HFFc6 (cell line): Measurements from ENCODE around the gene MAP3K10. TPM values are rescaled to one million over a fixed set of nuclear protein-coding genes. Genes with fewer than 3 reads are reported as not detected.

Experiments
- DNase-seq: peaks from one replicate; pipeline ENCODE4 v3.0.0-alpha.2; 2018
- H3K27ac Mint-ChIP-seq: 2 replicates; pipeline ENCODE4 v1.8.0; 2020; ENCODE audit warnings: mild to moderate bottlenecking, mixed read lengths
- H3K27me3 Mint-ChIP-seq: 2 replicates; pipeline ENCODE4 v1.8.0; 2021; ENCODE audit warnings: mild to moderate bottlenecking, moderate library complexity, mixed read lengths; ENCODE audit not compliant: insufficient read depth
- H3K36me3 Mint-ChIP-seq: 2 replicates; pipeline ENCODE4 v1.8.0; 2021; ENCODE audit warnings: low read depth, mixed read lengths
- H3K4me1 Mint-ChIP-seq: 2 replicates; pipeline ENCODE4 v1.8.0; 2020; ENCODE audit warnings: low read depth, mixed read lengths
- H3K4me3 Mint-ChIP-seq: 2 replicates; pipeline ENCODE4 v1.8.0; 2020; ENCODE audit warnings: mild to moderate bottlenecking, moderate library complexity, mixed read lengths
- H3K9me3 Mint-ChIP-seq: 2 replicates; pipeline ENCODE4 v1.8.0; 2020; ENCODE audit warnings: mild to moderate bottlenecking, mixed read lengths
- total RNA-seq, 6 experiments: library from RNA; stranded (reverse); fragmentation: NEBNext Ultra II Directional; extraction: Animal tissue kit (Norgen Biotek cat#: 25700); gene quantifications; 2 replicates in 1 of 6; 3 replicates in 5 of 6; pipeline ENCODE4 v1.2.3, GENCODE V29; 2021
- TF ChIP-seq, protein P1 (sequence below): fragments of 200-600 bp; sonication (generic); IDR thresholded peaks from 2 replicates; pipeline ENCODE4 v1.5.0; 2021; ENCODE audit warnings: antibody characterized with exemption, mild to moderate bottlenecking

The MAP3K10 gene
- total RNA-seq, 6 experiments from 2014 or later, result 10.7 to 14.9 (median 11.3) TPM

DNA sequence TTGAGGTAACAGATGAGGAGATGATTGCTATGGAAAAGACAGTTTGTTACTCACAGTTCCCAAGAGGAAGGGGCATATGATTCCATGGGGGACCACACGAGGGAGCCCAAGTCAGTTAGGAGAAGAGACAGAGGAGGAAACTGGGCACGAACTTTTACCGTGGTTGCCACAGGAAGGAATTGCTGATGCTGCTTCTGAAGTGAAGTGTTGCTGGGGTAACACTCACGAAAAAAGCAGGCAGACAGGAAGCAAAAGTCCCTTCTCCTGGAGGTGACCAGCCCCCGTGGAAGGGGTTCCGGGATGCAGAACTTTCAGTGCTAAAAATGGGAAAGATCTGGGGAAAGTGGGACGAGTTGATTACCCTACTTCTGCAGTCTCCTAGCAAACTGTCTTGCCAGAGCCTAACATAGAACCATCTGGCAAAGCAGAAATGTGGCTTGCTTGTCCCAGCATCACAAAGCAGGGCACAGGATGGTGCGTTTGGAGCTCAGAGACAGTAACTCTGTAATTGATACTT is 35.4 kb upstream of the MAP3K10 start:
- Mint-ChIP-seq H3K27ac (no peak overlapping the region; the same call in 1 of the 2 replicates), H3K27me3 (peaks cover 3% of the 10 kb centered on the region; the same call in 1 of the 2 replicates), H3K4me3 (peak overlapping the region; percentile 55; the same call in 1 of the 2 replicates), H3K36me3 (no peaks in the 10 kb centered on the region), H3K4me1 (peaks cover 12% of the 10 kb centered on the region), H3K9me3 (no peaks in the 10 kb centered on the region)
- DNase-seq, result peak; percentile 28
- TF ChIP-seq, protein P1, sequence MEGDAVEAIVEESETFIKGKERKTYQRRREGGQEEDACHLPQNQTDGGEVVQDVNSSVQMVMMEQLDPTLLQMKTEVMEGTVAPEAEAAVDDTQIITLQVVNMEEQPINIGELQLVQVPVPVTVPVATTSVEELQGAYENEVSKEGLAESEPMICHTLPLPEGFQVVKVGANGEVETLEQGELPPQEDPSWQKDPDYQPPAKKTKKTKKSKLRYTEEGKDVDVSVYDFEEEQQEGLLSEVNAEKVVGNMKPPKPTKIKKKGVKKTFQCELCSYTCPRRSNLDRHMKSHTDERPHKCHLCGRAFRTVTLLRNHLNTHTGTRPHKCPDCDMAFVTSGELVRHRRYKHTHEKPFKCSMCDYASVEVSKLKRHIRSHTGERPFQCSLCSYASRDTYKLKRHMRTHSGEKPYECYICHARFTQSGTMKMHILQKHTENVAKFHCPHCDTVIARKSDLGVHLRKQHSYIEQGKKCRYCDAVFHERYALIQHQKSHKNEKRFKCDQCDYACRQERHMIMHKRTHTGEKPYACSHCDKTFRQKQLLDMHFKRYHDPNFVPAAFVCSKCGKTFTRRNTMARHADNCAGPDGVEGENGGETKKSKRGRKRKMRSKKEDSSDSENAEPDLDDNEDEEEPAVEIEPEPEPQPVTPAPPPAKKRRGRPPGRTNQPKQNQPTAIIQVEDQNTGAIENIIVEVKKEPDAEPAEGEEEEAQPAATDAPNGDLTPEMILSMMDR, result peak; percentile 70

GRCh38 chr19:40157059-40157458 is 34.2 kb upstream of the MAP3K10 start:
- TF ChIP-seq, protein P1, result no peak
- Mint-ChIP-seq H3K27me3 (peaks cover 3% of the 10 kb centered on the region; the same call in 1 of the 2 replicates), H3K27ac (no peak overlapping the region), H3K4me1 (peaks cover 12% of the 10 kb centered on the region), H3K4me3 (no peak overlapping the region), H3K36me3 (no peaks in the 10 kb centered on the region), H3K9me3 (no peaks in the 10 kb centered on the region)
- no peak for DNase-seq

- Mint-ChIP-seq H3K4me3 (no peak overlapping the region), H3K9me3 (peaks cover 10% of the 10 kb centered on the region), H3K27me3 (peaks cover 12% of the 10 kb centered on the region), H3K27ac (no peak overlapping the region), H3K36me3 (no peaks in the 10 kb centered on the region), H3K4me1 (peaks cover 6% of the 10 kb centered on the region)
- DNase-seq, result no peak
- TF ChIP-seq, protein P1, result no peak
Observed at GRCh38 chr19:40159744-40160143, 31.5 kb upstream of the MAP3K10 start.

DNA sequence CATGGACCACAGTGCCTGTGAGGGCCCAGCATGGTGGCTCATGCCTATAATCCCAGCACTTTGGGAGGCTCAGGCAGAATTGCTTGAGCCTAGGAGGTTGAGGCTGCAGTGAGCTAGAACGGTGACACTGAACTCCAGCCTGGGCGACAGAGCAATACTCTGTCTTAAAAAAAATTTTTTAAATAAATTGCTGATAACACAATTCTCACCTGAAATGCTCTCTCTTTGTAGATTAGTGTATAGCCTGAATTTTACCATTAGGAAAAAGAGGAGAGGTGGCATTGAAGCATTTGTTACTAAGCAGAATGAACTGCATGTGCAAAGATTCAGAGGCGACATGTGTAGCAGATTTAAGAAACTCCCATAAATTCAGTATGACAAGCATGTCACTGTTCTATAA is 29.1 kb upstream of the MAP3K10 start:
- H3K27ac Mint-ChIP-seq, result no peak overlapping the region
- H3K4me3 Mint-ChIP-seq, result no peak overlapping the region
- DNase-seq, result no peak
- H3K9me3 Mint-ChIP-seq, result peaks cover 10% of the 10 kb centered on the region
- peaks cover 10% of the 10 kb centered on the region for H3K27me3 Mint-ChIP-seq
- peaks cover 7% of the 10 kb centered on the region for H3K4me1 Mint-ChIP-seq
- H3K36me3 Mint-ChIP-seq, result no peaks in the 10 kb centered on the region
- TF ChIP-seq, protein P1, result no peak

DNA sequence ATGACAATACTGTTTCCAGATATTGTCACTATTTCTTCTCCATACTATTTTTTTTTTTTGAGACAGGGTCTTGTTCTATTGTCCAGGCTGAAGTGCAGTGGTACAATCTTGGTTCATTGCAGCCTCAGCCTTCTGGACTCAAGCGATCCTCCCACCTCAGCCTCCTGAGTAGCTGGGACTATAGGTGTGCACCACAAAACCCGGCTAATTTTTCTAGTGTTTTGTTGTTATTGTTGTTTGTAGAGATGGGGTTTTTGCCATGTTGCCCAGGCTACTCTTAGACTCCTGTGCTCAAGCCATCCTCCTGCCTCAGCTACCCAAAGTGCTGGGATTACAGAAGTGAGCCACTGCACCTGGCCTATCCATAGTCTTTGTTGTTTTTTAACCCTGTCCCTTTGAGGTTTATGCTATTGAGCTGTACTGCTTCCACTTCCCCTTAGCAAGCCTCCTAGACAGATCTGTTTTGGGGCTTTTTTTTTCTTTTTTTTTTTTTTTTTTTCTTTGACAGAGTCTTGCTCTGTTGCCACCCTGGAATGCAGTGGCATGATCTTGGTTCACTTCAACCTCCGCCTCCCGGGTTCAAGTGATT is 27.6 kb upstream of the MAP3K10 start:
- Mint-ChIP-seq H3K27ac (peak overlapping the region; percentile 7; the same call in 1 of the 2 replicates), H3K27me3 (peaks cover 12% of the 10 kb centered on the region), H3K4me1 (peaks cover 7% of the 10 kb centered on the region), H3K36me3 (no peaks in the 10 kb centered on the region), H3K4me3 (0 out of 2 replicates have a peak overlapping the region, but pooled peaks have one; percentile 41), H3K9me3 (peaks cover 10% of the 10 kb centered on the region)
- no peak for DNase-seq
- TF ChIP-seq, protein P1, result no peak
